GM12891 (cell line): ENCODE data around the gene SULT2B1.

Experiments
- DNase-seq: peaks from one replicate; pipeline ENCODE4 v3.0.0; 2011; ENCODE audit warnings: low spot score; ENCODE audit not compliant: insufficient read length
- FAIRE-seq: peaks from 2 replicates; lab custom pipeline; 2011; peaks lifted over from hg19 to GRCh38; lab: Jason Lieb, UNC
- PAX5 ChIP-seq: IDR thresholded peaks from 2 replicates; pipeline ENCODE4 v1.6.1; 2011; ENCODE audit warnings: low read length, moderate library complexity, mild to moderate bottlenecking; ENCODE audit not compliant: insufficient read depth, severe bottlenecking
- POLR2A ChIP-seq: IDR thresholded peaks from 2 replicates; pipeline ENCODE4 v1.6.1; 2011; ENCODE audit warnings: low read depth, low read length, control low read depth
- POLR2AphosphoS5 ChIP-seq: IDR thresholded peaks from 2 replicates; pipeline ENCODE4 v1.6.1; 2011; ENCODE audit warnings: low read depth, low read length, control low read depth
- POU2F2 ChIP-seq: IDR thresholded peaks from 2 replicates; pipeline ENCODE4 v1.6.1; 2011; ENCODE audit warnings: low read depth, mild to moderate bottlenecking, control low read depth, low read length, moderate library complexity
- SPI1 ChIP-seq: IDR thresholded peaks from 2 replicates; pipeline ENCODE4 v1.6.1; 2011; ENCODE audit warnings: low read depth, low read length, control low read depth
- TAF1 ChIP-seq: IDR thresholded peaks from 2 replicates; pipeline ENCODE4 v1.6.1; 2011; ENCODE audit warnings: low read depth, low read length, control low read depth

SULT2B1 gene

DNA sequence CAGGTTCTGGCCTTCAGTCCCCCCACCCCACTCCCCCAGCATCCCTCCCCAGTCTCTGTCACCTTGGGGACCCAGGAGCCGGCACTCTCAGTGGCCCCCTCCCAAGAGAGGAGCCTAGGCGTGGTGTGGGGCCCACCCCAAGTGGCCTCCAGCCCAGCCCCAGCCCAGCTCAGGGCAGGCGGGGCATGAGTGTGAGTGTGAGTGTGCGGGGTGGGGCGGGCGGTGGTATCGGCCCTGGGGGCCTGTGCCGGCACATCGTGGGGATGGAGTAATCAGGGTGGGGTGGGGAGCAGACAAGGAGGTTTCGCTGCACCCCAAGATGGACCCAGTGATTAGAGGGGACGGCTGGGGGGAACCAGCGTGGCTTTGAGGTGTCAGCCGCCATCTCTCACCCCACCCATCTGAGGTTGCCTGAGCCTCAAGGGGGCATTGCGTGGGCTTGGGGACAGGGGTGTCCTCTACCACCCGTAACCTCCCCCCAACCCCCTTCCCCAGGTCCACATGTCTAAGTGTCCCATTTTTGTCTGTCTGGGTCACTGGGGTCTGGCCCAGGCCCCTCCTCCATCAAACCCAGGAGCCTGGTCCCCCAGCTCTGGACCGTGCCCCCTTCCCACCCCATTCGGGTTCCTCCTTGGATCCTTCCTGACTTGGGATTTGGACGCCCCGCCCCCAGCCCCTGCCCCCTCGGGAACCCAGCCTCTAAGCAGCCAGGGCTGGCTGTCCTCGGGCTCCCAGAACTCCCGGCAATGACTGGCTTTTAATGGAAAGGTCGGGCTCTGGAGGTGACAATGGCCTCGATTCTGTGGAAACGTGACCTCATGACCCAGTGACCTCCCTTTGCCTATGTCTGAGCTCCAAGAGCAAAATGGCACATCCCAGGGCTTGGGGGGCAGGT, 6.9 kb upstream of the SULT2B1 start:
- TF ChIP-seq PAX5: no peak
- no peak for TF ChIP-seq POLR2AphosphoS5
- no peak for TF ChIP-seq SPI1
- TF ChIP-seq POU2F2: no peak
- TF ChIP-seq TAF1: no peak
- no peak for TF ChIP-seq POLR2A
- FAIRE-seq (no peak), DNase-seq (no peak)

DNA sequence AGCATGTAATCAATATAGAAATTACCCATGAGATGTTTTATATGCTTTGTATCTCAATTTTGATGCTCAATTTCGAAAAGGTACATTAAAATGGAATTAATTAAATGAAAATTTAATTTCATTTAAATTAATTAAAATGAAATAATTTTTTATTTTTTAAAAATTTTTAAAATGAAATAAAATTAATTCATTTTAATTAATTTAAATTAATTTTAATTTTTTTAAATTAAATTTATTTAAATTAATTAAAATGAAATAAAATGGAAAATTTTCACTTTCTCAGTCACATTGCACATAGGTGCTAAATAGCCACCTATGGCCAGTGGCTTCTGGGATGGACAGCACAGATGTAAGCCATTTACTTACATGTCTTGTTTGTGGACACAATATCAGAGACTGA, 4.2 kb upstream of the SULT2B1 start:
- FAIRE-seq: no peak
- TF ChIP-seq TAF1 (no peak), PAX5 (no peak), POLR2AphosphoS5 (no peak)
- no peak for DNase-seq

DNA sequence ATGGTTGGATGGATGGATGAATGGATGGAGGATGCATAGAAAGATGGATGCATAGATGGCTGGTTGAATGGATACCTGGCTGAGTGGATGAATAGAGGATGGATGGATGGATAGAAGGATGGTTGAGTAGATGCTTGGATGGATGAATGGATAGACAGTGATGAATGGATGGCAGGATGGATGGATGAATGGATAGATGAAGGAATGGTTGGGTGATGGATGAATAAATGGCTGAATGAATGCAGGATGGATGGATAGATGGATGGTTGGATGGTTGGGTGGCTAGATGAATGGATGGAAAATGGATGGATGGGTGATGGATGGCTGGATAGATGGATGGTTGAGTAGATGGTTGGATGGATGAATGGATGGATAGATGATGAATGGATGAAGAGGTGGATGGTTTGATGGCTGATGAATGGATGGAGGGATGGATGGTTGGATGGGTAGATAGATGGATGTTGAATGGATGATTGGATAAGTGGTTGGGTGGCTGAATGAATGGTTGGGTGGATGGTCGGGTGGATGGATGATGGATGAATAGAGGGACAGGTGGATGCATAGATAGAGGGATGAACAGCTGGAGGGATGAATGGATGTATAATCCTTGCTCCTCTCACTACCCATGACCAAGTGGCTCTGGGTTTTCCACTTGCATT, 3.6 kb upstream of the SULT2B1 start:
- TF ChIP-seq PAX5: no peak
- no peak for FAIRE-seq

DNA sequence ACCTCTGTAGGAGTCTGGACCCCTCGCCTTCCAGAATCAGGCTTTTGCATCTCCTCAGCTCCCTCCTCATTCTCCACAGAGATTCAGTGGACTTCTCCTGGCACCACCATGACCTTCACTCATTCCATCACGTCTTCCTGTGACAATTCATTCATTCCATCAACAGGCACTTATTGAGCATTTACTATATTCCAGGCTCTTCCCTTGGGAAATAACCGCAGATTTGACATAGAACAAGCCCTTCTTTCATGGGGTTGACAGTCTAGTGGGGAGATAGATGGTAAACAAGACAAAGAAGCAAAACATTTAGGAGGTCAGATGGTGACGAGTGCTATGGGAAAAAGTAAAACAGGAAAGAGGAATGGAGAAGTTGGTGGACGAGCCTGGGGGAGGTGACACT, 2.6 kb upstream of the SULT2B1 start:
- FAIRE-seq (no peak), DNase-seq (no peak)
- TF ChIP-seq POLR2A (no peak), POLR2AphosphoS5 (no peak), PAX5 (no peak), POU2F2 (no peak), SPI1 (no peak), TAF1 (no peak)

More for the DNA sequence above, 3.6 kb upstream of the SULT2B1 start:
- no peak for DNase-seq

DNA sequence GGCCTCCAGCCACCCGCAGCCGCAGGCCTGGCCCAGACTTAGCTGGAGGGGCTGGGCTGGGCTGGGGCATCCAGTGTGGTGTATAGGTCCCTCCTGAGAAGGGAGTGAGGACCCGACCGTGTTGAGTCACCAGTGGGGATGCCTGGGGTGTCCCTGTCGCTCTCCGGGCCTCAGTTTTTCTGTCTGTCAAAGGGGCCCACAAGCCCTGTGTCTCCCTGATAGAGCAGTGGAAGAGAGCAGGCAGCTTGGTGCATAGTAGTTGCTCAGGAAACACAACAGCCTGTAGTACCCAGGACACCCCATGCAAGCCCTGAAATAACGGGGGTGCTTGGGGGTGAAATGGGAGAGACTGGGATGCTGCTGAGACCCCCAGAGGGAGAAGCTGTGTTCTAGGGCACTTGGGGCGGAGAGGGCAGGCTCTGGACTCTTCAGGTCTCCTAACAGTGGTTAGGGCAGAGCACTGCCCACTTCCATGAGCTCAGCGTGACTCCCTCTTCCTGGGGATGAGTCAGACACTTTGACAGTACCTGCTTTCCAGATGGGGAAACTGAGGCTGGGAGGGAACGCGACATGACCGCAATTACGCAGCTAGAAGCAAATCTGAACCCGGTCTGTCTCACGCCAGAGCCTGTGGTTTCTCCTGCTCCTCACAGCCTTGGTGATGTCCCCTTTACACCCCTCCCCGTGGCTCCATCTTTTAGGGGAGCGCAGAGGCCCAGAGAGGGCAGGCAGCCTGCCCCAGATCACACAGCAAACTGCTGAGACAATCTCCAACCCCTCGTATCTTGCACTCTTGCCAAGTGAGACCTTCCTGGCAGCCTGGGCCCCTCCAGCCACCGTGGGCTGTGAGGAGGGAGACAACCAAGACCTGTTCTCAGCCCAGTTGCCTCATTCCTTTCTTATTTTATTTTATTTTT, 692 bp downstream of the SULT2B1 start:
- TF ChIP-seq POLR2AphosphoS5: no peak
- TF ChIP-seq POU2F2: no peak
- TF ChIP-seq PAX5: no peak
- no peak for TF ChIP-seq SPI1
- no peak for TF ChIP-seq TAF1
- no peak for TF ChIP-seq POLR2A
- no peak for DNase-seq
- no peak for FAIRE-seq

DNA sequence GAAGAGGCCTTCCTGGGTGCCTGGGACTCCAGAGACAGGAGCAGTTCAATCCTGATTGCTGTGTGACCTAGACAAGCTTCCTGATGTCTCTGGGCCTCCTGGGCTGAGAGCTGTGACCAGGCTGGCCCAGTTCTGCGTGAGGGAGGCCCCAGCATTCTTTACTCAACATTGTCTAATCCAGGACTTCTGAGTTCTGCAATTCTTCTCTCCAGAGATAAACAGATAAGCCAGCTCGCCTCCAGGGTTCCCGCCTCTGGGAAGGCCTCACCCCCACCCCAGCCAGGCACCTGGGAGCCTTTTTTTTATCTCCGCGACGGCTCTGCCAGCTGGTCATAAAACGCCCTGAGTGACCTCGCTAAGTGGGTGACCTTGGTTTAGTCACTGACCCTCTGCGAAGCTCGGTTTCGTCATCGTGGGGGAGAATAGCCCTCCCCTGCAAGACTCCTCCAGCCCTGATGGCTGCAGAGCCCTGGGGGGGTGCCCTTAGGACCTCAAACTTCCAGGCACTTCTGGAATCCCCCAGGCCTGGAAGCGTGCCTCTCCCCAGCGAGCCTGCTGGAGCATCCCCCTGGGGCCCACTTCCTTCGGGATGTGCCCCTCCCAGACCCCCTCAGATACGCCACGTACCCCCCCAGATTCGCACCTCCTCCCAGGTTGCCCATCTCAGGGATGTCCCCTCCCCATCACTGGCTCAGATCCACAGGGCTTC, 1.9 kb downstream of the SULT2B1 start:
- DNase-seq (no peak), FAIRE-seq (no peak)
- TF ChIP-seq POU2F2 (no peak), POLR2AphosphoS5 (no peak), POLR2A (no peak), SPI1 (no peak), PAX5 (no peak)

DNA sequence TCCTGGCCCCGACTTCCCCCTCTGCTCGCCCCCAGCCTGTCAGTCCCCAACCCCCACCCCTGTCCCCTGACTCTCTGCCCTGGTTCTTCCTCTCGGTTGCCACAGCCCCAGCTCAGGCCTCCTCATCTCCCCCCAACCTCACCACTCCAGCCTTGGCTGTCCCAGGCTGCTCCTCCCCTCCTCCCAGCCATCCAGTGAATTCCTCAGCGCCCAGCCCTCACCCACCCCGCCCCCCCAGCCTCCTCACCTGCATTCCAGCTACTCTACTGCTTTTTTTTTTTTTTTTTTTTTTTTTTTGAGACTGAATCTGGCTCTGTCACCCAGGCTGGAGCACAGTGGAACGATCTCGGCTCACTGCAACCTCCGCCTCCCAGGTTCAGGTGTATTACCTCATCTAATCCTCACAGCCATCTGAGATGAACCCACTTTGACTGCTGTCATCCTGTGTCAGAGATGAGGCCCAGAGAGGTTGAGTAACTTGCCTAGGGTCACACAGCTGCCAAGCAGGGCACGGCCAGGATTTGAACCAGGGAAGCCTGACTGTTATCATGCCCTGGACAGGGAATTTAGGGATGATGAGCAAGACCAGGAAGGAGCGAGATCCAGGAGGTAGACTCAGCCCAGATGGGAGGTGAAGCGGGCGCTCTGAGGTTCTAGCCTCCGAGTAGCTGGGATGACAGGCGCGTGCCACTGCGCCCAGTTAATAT, 2.6 kb downstream of the SULT2B1 start:
- DNase-seq (no peak), FAIRE-seq (no peak)
- no peak for TF ChIP-seq POLR2A
- TF ChIP-seq SPI1: no peak
- no peak for TF ChIP-seq POLR2AphosphoS5
- no peak for TF ChIP-seq TAF1
- no peak for TF ChIP-seq POU2F2
- no peak for TF ChIP-seq PAX5

DNA sequence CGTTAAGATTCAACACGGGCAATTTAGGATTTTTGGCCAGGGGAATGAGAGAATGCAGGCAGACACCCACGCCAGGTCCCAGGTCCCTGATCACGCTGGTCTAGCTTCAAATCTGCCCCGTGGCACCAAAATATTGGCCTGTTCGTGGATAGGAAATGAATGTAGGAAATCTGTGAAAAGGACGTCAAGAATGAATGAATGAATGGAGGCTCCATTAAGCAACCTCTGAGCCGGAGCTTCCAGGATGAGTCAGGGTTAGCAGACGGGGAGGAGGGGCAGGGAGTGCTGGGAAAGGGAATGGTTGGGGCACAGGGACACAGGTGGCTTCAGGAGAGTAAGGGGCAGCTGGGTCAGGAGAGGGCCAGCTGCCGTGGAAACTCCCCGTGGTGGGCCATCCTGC, 4.2 kb downstream of the SULT2B1 start:
- no peak for TF ChIP-seq POU2F2
- TF ChIP-seq TAF1: no peak
- TF ChIP-seq POLR2A: no peak
- TF ChIP-seq PAX5: no peak
- no peak for TF ChIP-seq SPI1
- no peak for TF ChIP-seq POLR2AphosphoS5
- FAIRE-seq (no peak), DNase-seq (no peak)
